ENCODE measurements around the gene LOXL3. TPM values are rescaled to one million over a fixed set of nuclear protein-coding genes. Genes with fewer than 3 reads are reported as not detected.

Gene LOXL3
- total RNA-seq, 1 experiment from 2014 or later: 29.0 TPM

DNA sequence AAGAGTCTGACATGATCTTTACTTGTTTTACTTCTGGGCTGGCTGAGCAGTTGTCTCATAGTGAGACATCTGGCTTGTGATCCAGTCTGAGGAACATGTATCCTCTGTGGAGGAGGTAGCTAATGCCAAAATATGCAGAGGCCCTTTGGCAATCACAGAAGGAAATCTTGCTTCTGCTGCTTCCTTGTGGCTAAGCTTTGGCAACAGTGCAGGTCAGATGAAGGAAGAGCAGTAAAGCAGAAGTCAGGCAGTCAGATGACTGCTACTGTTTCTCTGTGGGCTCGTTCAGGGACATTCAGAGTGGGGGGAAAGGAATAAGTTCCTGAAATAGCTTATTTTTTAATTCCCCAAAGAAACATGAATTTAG is 23.1 kb upstream of the LOXL3 start:
- H3K36me3 Mint-ChIP-seq (ENCODE audit: insufficient read depth in 1 of 3, low read depth in 3 of 3): no peaks in the 10 kb centered on the region
- H3K9me3 Mint-ChIP-seq: no peaks in the 10 kb centered on the region

More for the DNA sequence above, 23.1 kb upstream of the LOXL3 start:
- WGBS (ENCODE audit: extremely low coverage, insufficient read length, low lambda C conversion rate): no CpG with 5 or more reads among the region's 1 CpG
- no peaks in the 10 kb centered on the region for H3K79me1 ChIP-seq (ENCODE audit: insufficient read depth, low read depth, low read length, poor library complexity, severe bottlenecking)
- no peak overlapping the region for H2BK15ac ChIP-seq (ENCODE audit: low read depth, low read length)
- no peaks in the 10 kb centered on the region for H3K79me2 ChIP-seq (ENCODE audit: insufficient read depth, low read length)
- H3K9me3 ChIP-seq (ENCODE audit: control insufficient read depth, low read depth, low read length): no peaks in the 10 kb centered on the region
- no peak overlapping the region for H4K5ac ChIP-seq (ENCODE audit: insufficient read length, low read depth, low read length)
- H4K8ac ChIP-seq (replicated peaks; ENCODE audit: insufficient read length, low read depth, low read length): no peak overlapping the region
- no peak overlapping the region for H3K4ac ChIP-seq (ENCODE audit: low read depth, low read length)
- no peak for DNase-seq
- no peak overlapping the region for H3K9ac ChIP-seq (ENCODE audit: extremely low read depth, insufficient read length, low read length)
- H3K14ac ChIP-seq (ENCODE audit: insufficient read depth, low read length): no peak overlapping the region
- no peak overlapping the region for H2AK5ac ChIP-seq (ENCODE audit: insufficient read length, low read length)
- H3K27ac ChIP-seq (ENCODE audit: insufficient read length, low read depth, low read length): no peak overlapping the region
- H2BK12ac ChIP-seq (ENCODE audit: insufficient read length, low read depth, low read length): no peak overlapping the region
- H3K4me1 ChIP-seq (ENCODE audit: insufficient read depth, low read length): no peaks in the 10 kb centered on the region
- no peak overlapping the region for H4K91ac ChIP-seq (ENCODE audit: insufficient read length, low read depth, low read length)
- no peaks in the 10 kb centered on the region for H4K20me1 ChIP-seq (ENCODE audit: control insufficient read depth, insufficient read depth, insufficient read length)
- H2AFZ ChIP-seq (ENCODE audit: low read length): no peak overlapping the region
- no peaks in the 10 kb centered on the region for H3K27me3 ChIP-seq (ENCODE audit: insufficient read depth, low read length)
- no peaks in the 10 kb centered on the region for H3K23me2 ChIP-seq (ENCODE audit: insufficient read length, low read depth, low read length, poor library complexity, severe bottlenecking)
- TF ChIP-seq, protein P1, sequence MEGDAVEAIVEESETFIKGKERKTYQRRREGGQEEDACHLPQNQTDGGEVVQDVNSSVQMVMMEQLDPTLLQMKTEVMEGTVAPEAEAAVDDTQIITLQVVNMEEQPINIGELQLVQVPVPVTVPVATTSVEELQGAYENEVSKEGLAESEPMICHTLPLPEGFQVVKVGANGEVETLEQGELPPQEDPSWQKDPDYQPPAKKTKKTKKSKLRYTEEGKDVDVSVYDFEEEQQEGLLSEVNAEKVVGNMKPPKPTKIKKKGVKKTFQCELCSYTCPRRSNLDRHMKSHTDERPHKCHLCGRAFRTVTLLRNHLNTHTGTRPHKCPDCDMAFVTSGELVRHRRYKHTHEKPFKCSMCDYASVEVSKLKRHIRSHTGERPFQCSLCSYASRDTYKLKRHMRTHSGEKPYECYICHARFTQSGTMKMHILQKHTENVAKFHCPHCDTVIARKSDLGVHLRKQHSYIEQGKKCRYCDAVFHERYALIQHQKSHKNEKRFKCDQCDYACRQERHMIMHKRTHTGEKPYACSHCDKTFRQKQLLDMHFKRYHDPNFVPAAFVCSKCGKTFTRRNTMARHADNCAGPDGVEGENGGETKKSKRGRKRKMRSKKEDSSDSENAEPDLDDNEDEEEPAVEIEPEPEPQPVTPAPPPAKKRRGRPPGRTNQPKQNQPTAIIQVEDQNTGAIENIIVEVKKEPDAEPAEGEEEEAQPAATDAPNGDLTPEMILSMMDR (conservative IDR thresholded peaks at IDR 0.05): no peak
- Mint-ChIP-seq H3K4me3 (no peak overlapping the region), H3K4me1 (peaks cover 2 to 3% of the 10 kb centered on the region in 2 experiments; a peak in 1 of 4 replicates), H3K27me3 (ENCODE audit: low read depth) (peaks cover 3% of the 10 kb centered on the region; the same call in 1 of the 2 replicates), H3K27ac (no peak overlapping the region; a peak in 1 of 7 replicates)
- H2BK120ac ChIP-seq (ENCODE audit: low read depth, low read length, poor library complexity, severe bottlenecking): no peak overlapping the region
- no peak overlapping the region for H3T11ph ChIP-seq (ENCODE audit: low read length)
- no peak overlapping the region for H3K23ac ChIP-seq (ENCODE audit: insufficient read length, low read depth, low read length)
- H3K56ac ChIP-seq (ENCODE audit: insufficient read length, low read depth, low read length): no peak overlapping the region
- no peak overlapping the region for H2BK20ac ChIP-seq (ENCODE audit: low read depth, low read length, poor library complexity, severe bottlenecking)
- H2BK5ac ChIP-seq (ENCODE audit: insufficient read length, low read length): no peak overlapping the region
- H3K18ac ChIP-seq (ENCODE audit: insufficient read length, low read depth, low read length): no peak overlapping the region
- no peak overlapping the region for H3K4me2 ChIP-seq (ENCODE audit: insufficient read depth, insufficient read length, low read length)

Measured in H9 (cell line).